GM12873 (cell line): ENCODE measurements around the gene ALS2CL.

Experiments
- TF ChIP-seq, protein P1 (sequence below): IDR thresholded peaks from 2 replicates; pipeline ENCODE4 v1.5.1; 2012; ENCODE audit warnings: low read depth, mild to moderate bottlenecking, moderate library complexity, low read length, control low read depth; ENCODE audit not compliant: insufficient read depth; ENCODE audit errors: missing control alignments

The ALS2CL gene

DNA sequence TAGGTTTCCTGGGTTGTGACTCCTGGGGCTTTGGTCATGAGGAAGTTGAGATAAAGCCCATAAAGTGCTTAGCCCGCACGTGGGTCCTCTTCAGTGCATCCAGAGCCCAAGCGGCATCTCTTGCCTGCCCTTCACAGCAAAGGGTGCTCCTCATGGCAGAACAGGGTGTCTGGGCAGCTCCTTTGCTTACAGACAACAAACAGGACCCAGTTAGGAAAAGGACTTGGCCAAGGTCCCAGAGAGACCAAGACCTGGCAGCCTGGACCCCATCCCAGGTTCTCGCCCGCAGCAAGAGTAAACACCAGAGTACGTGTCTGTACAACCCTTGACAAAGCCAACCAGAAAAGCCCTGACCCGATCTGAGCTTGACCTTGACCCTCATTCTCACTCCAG lies 27.0 kb downstream of the ALS2CL start:
- TF ChIP-seq, protein P1, sequence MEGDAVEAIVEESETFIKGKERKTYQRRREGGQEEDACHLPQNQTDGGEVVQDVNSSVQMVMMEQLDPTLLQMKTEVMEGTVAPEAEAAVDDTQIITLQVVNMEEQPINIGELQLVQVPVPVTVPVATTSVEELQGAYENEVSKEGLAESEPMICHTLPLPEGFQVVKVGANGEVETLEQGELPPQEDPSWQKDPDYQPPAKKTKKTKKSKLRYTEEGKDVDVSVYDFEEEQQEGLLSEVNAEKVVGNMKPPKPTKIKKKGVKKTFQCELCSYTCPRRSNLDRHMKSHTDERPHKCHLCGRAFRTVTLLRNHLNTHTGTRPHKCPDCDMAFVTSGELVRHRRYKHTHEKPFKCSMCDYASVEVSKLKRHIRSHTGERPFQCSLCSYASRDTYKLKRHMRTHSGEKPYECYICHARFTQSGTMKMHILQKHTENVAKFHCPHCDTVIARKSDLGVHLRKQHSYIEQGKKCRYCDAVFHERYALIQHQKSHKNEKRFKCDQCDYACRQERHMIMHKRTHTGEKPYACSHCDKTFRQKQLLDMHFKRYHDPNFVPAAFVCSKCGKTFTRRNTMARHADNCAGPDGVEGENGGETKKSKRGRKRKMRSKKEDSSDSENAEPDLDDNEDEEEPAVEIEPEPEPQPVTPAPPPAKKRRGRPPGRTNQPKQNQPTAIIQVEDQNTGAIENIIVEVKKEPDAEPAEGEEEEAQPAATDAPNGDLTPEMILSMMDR = no peak

DNA sequence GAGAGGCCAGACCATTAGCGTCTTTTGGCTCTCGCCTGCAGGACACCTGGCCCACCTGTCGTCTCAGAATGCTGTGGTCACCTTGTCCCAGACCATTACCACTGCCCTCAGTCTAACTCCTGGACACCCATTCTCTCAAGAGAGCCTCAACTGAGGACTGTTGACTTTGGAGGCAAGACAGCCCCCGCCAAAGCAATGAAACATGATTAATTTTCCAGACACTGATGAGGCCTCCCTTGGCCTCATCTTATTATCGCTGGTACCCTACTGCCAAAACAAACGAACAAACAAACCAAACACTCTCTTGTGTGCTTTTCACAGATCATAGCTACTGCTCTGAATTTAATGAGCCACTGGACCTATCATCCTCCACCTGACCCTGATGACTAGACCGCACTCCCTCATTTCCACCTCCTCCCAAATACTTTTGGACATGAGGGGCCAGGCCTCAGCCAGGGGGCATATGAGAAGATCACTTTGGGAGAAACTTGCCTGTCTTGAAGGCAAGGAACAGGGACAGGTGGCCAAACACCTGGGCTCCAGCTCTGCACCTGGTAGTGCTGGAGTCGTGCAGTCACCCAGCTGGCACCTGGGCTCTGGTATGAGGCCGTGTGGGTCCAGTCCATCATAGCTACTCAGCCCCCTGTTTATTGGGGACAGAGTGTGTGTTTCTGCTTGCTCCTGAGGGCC lies 27.6 kb downstream of the ALS2CL start:
- TF ChIP-seq, protein P1 = no peak

- TF ChIP-seq, protein P1 = no peak
Observed at GRCh38 chr3:46664971-46665762, 28.3 kb downstream of the ALS2CL start.

DNA sequence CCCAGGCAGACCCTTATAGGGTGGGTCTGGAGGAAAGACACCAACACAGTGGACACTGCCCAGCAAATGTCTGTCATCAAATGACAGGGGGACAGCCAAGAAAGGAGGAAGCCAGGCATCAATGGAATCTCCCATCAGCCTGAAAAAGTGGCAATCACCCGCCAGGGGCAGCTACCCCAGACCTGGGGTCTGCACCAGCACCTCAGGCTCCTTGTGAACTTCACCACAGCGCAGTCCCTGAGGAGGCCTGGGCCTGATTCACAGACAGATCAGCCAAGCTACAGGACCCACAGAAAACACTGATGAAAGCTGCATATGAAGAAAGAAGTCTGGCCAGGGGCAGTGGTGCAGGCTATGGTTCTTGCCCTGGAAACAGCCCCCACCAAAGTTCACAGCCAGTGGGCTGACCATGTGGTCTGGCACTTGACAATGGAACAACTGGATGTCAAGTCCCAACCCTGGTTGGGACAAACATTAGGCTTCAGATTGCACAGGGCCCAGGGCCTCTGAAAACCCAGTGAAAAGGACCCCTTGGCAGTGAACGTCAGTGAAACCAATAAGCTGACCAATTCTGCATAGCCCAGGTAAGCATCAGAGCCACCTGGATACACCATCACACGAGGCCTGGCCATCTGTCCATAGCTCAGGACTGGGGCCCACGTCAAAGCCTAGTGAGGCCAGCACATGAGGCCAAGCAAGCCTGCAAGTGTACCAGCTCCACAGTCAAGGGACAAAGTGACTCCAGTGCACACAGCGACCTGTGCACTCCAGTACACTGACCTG lies 29.1 kb downstream of the ALS2CL start:
- TF ChIP-seq, protein P1 = no peak

DNA sequence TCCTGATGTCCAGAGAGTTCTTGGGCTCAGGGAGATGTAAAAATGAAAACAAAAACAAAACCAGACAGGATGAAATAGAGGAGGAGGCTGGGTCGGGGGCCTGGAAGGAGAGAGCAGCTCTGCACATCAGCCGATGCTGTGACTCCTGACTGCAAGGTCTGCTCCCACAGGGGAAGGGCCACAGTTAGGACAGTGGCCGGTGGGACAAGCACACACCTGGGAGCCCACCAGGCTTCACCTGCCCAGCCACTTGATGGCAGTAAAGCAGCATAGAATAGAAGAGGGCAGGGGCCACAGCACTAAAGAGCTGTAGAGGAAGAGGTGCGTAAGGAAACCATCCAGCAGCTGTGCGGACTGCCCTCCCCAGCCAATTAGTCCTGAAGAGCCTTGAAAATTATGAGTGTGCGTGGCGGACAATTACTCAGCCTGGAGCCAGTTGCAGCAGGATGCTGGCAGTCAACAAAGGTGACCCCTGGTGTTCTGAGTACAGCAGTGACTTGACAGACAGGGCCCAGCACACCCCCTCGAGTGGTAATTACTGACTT lies 29.8 kb downstream of the ALS2CL start:
- TF ChIP-seq, protein P1 = peak; percentile 24

DNA sequence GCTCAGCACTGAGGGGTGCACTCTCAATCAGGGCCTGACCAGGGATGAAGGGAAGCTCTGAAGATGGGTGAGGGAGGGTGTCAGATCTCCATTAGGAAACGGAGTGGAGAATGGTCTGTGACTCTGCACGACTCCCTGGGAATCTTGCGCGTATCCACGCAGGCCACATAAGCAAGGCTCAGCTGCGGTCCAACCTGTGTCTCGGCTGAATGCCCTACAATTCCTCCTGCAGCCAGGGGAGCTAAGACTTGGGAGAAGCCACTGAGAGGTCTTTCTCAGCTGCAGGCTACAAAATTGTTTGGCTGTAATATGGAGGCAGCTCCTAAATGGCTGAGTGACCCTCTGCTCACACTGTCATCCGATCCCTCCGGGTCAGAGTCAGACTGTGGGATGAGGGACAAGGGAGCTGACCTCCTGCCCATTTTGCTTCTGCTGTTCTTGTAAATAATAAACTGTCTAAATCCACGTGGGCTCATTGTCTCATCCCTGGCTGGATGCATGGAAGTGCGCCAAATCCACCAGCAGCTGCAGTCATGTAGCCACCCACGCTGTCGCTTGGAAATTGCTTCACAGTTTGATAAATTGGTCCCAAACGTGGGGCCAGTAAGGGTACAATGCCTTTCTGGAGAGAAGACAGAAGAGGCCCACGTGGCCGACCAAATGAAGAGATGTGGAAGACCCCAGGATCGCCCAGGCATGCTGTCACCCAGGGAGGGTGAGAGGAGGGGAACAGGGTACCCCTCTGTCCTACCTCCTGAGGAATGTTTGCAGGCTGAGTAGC lies 30.5 kb downstream of the ALS2CL start:
- TF ChIP-seq, protein P1 = no peak
